HFF-Myc (cell line): ENCODE data around the gene PLEKHD1.

Source experiments
- DNase-seq: peaks from one replicate; pipeline ENCODE4 v3.0.0-alpha.2; 2011; ENCODE audit warnings: low read depth; ENCODE audit errors: extremely low read depth
- H3K4me3 ChIP-seq: replicated peaks from 2 replicates; pipeline ENCODE4 v1.5.1; 2011; ENCODE audit warnings: low read depth, mild to moderate bottlenecking, control low read depth, low read length
- CTCF ChIP-seq: IDR thresholded peaks from 2 replicates; pipeline ENCODE4 v1.5.1; 2012; ENCODE audit warnings: mild to moderate bottlenecking, low read depth, low read length, control low read depth; ENCODE audit errors: missing control alignments

PLEKHD1 gene

GRCh38 chr14:69487771-69488170 lies 3.2 kb downstream of the PLEKHD1 start:
- DNase-seq: no peak
- no peak for TF ChIP-seq CTCF
- H3K4me3 ChIP-seq: no peak overlapping the region

GRCh38 chr14:69489495-69489894 lies 5.0 kb downstream of the PLEKHD1 start:
- TF ChIP-seq CTCF: no peak
- H3K4me3 ChIP-seq: no peak overlapping the region
- no peak for DNase-seq

GRCh38 chr14:69490219-69490918 lies 5.8 kb downstream of the PLEKHD1 start:
- no peak for DNase-seq
- TF ChIP-seq CTCF: no peak
- no peak overlapping the region for H3K4me3 ChIP-seq

GRCh38 chr14:69491193-69491592 lies 6.7 kb downstream of the PLEKHD1 start:
- TF ChIP-seq CTCF: no peak
- no peak for DNase-seq
- no peak overlapping the region for H3K4me3 ChIP-seq

- TF ChIP-seq CTCF: no peak
Observed at GRCh38 chr14:69493038-69493437, 8.5 kb downstream of the PLEKHD1 start.

GRCh38 chr14:69493791-69494190 lies 9.3 kb downstream of the PLEKHD1 start:
- no peak for TF ChIP-seq CTCF
- DNase-seq: no peak
- H3K4me3 ChIP-seq: no peak overlapping the region

More at GRCh38 chr14:69493038-69493437, 8.5 kb downstream of the PLEKHD1 start:
- no peak for DNase-seq
- no peak overlapping the region for H3K4me3 ChIP-seq
